ENCODE data around the gene ZNF630. TPM values are rescaled to one million over a fixed set of nuclear protein-coding genes. Genes with fewer than 3 reads are reported as not detected.

ZNF630 gene
- total RNA-seq, 3 donors from 2014 or later, result 3.2 to 6.4 (median 4.8) TPM

GRCh38 chrX:48086082-48086481 is 14.6 kb upstream of the ZNF630 start:
- intact Hi-C loops (cut with DNase I, micrococcal nuclease), result no loop called here
- no peaks in the 10 kb centered on the region for H3K4me1 ChIP-seq (ENCODE audit: low read depth)
- TF ChIP-seq, protein P1, sequence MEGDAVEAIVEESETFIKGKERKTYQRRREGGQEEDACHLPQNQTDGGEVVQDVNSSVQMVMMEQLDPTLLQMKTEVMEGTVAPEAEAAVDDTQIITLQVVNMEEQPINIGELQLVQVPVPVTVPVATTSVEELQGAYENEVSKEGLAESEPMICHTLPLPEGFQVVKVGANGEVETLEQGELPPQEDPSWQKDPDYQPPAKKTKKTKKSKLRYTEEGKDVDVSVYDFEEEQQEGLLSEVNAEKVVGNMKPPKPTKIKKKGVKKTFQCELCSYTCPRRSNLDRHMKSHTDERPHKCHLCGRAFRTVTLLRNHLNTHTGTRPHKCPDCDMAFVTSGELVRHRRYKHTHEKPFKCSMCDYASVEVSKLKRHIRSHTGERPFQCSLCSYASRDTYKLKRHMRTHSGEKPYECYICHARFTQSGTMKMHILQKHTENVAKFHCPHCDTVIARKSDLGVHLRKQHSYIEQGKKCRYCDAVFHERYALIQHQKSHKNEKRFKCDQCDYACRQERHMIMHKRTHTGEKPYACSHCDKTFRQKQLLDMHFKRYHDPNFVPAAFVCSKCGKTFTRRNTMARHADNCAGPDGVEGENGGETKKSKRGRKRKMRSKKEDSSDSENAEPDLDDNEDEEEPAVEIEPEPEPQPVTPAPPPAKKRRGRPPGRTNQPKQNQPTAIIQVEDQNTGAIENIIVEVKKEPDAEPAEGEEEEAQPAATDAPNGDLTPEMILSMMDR (IDR thresholded peaks at IDR 0.05), result no peak
- no peaks in the 10 kb centered on the region for H3K9me3 ChIP-seq
- no peak overlapping the region for H3K4me3 ChIP-seq
- H3K36me3 ChIP-seq (ENCODE audit: low read depth), result no peaks in the 10 kb centered on the region
- peak; percentile 86 for ATAC-seq
- no peak for DNase-seq

DNA sequence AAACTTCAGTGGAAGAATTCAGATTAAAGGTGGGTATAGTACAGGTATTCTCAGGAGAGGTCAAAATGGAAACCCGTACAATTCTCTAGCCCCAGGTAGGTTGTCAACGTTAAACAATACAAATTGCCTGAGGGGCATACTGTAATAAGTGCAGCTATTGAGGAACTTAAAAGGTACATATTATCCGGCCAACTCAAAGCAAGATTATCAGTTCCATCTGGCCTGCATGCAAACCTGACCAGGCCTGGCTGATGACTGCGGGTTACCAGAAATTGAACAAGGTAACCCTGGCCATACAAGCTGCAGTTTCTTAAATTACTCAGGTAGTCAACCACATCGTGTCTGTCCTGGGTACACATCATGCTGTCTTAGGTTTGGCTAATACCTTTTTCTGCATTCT is 12.3 kb upstream of the ZNF630 start:
- H3K36me3 ChIP-seq (ENCODE audit: low read depth), result no peaks in the 10 kb centered on the region
- intact Hi-C loops (cut with DNase I, micrococcal nuclease), result no loop called here
- TF ChIP-seq, protein P1 (IDR thresholded peaks at IDR 0.05), result no peak
- H3K4me3 ChIP-seq, result no peak overlapping the region
- H3K9me3 ChIP-seq, result no peaks in the 10 kb centered on the region
- H3K4me1 ChIP-seq (ENCODE audit: low read depth), result no peaks in the 10 kb centered on the region
- DNase-seq (no peak), ATAC-seq (no peak)

DNA sequence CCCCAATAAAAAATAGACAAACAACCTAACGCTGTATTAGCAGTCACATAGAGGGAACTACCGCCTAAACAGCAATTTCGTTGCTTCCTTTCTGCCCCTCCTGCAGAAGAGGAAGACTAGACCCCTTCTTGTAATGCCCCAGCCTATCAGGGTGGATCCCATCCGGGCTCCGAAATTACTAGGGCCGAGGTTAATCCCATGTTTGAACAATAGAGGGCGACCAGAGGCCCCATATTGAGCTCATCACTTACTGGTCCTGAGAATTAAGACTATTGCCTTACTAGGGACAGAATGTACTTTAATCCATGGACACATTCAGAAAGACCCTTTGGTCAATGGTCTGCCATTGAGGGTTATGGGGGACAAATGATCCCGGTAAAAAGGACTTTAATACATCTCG is 11.8 kb upstream of the ZNF630 start:
- H3K4me3 ChIP-seq, result no peak overlapping the region
- TF ChIP-seq, protein P1 (IDR thresholded peaks at IDR 0.05), result no peak
- intact Hi-C loops (cut with DNase I, micrococcal nuclease), result no loop called here
- no peaks in the 10 kb centered on the region for H3K9me3 ChIP-seq
- ATAC-seq, result peak; percentile 79
- DNase-seq, result peak in 1 of 3 donors; percentile 56
- no peaks in the 10 kb centered on the region for H3K4me1 ChIP-seq (ENCODE audit: low read depth)
- H3K36me3 ChIP-seq (ENCODE audit: low read depth), result no peaks in the 10 kb centered on the region

DNA sequence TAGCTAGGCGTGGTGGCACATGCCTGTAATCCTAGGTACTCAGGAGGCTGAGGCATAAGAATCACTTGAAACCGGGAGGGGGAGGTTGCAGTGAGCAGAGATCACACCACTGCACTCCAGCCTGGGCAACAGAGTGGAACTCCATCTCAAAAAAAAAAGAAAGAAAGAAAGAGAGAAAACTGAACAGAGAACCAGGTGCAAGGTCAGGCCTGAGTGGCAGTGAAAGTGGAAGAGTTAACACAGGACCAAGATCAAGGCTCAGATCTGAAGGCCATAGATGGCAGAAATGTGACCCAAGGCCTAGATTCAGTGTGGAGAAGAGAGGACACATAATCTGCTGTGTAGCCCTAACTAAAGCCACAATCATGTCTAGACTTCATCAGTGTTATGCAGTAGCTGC is 4.9 kb upstream of the ZNF630 start:
- no peaks in the 10 kb centered on the region for H3K36me3 ChIP-seq (ENCODE audit: low read depth)
- H3K4me3 ChIP-seq, result no peak overlapping the region
- H3K9me3 ChIP-seq, result no peaks in the 10 kb centered on the region
- H3K4me1 ChIP-seq (ENCODE audit: low read depth), result no peaks in the 10 kb centered on the region
- TF ChIP-seq, protein P1 (IDR thresholded peaks at IDR 0.05), result no peak
- intact Hi-C loops (cut with DNase I, micrococcal nuclease), result no loop called here
- no peak for ATAC-seq
- DNase-seq, result no peak

DNA sequence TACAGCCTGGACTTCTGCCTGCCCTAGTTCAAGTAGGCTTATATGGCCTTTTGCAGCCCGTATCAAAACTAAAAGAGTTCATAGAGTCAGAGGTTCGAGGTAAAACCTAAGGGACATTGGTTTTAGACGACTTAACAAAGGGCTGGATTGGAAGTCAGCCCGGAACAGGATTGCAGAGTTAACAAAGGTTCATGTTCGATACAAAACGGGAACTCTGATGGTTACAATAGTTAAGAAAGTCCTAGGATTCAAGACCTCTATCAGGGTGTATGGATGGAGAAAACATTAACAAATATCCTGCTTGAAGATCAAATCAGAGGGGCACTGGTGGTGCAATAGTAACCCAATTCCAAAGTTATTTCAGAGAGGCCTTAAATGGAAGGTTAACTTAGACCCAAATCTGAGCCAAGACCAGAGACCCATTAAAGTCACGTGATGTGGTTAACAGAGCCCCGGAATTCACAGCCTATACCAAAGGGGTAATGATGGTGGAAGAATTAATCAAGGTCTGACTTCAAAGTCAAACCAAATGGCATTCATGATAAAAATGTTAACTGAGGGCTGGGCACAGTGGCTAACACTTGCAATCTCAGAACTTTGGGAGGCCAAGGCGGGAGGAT is 656 bp upstream of the ZNF630 start:
- ATAC-seq, result no peak
- TF ChIP-seq, protein P1 (IDR thresholded peaks at IDR 0.05), result no peak
- H3K36me3 ChIP-seq (ENCODE audit: low read depth), result no peaks in the 10 kb centered on the region
- intact Hi-C loops (cut with DNase I, micrococcal nuclease), result no loop called here
- no peaks in the 10 kb centered on the region for H3K9me3 ChIP-seq
- no peak for DNase-seq
- no peaks in the 10 kb centered on the region for H3K4me1 ChIP-seq (ENCODE audit: low read depth)
- no peak overlapping the region for H3K4me3 ChIP-seq
